ENCODE results near the gene MAFF. TPM values are rescaled to one million over a fixed set of nuclear protein-coding genes. Genes with fewer than 3 reads are reported as not detected.
"Not testable (repeated sequence)": the region's sequence is repeated elsewhere in the genome, so short reads cannot be mapped to it uniquely, and the experiment has no call there.

MAFF gene
- total RNA-seq, 1 experiment from 2014 or later: 4.6 TPM

- H3K9me3 Mint-ChIP-seq: no peaks in the 10 kb centered on the region
- ChIA-PET CTCF (no interaction called here), POLR2A (no interaction called here)
- H3K4me3 Mint-ChIP-seq: no peak overlapping the region
- peaks cover 42% of the 10 kb centered on the region for H3K36me3 Mint-ChIP-seq
- no peak overlapping the region for H3K27ac Mint-ChIP-seq
- no peak for TF ChIP-seq NR1H2 (CRISPR knock-in tag; IDR thresholded peaks at IDR 0.05)
- TF ChIP-seq CREM (CRISPR knock-in tag; IDR thresholded peaks at IDR 0.05): no peak
- TF ChIP-seq NFATC4 (CRISPR knock-in tag; IDR thresholded peaks at IDR 0.05): no peak
- TF ChIP-seq ZNF232 (CRISPR knock-in tag; IDR thresholded peaks at IDR 0.05): no peak
- no peak for TF ChIP-seq ATF2 (CRISPR knock-in tag; IDR thresholded peaks at IDR 0.05; ENCODE audit: borderline replicate concordance, low read depth)
- TF ChIP-seq OVOL2 (CRISPR knock-in tag; IDR thresholded peaks at IDR 0.05; ENCODE audit: borderline replicate concordance): no peak
- no peak for TF ChIP-seq HMGA2 (CRISPR knock-in tag; IDR thresholded peaks at IDR 0.05)
- no peak for TF ChIP-seq ATF3 (CRISPR knock-in tag; conservative IDR thresholded peaks at IDR 0.05)
- no peak for TF ChIP-seq ZNF317 (CRISPR knock-in tag; IDR thresholded peaks at IDR 0.05; ENCODE audit: borderline replicate concordance, low read depth)
- no peak for TF ChIP-seq FOXJ3 (CRISPR knock-in tag; IDR thresholded peaks at IDR 0.05; ENCODE audit: borderline replicate concordance)
- TF ChIP-seq ZNF263 (CRISPR knock-in tag; IDR thresholded peaks at IDR 0.05; ENCODE audit: low read depth): no peak
- TF ChIP-seq ZSCAN18 (CRISPR knock-in tag; IDR thresholded peaks at IDR 0.05): no peak
- TF ChIP-seq FOXP1 (CRISPR knock-in tag; IDR thresholded peaks at IDR 0.05; ENCODE audit: borderline replicate concordance): no peak
- TF ChIP-seq NFE2L1 (CRISPR knock-in tag; IDR thresholded peaks at IDR 0.05): no peak
- TF ChIP-seq CTCF (IDR thresholded peaks at IDR 0.05): no peak
- TF ChIP-seq JAZF1 (CRISPR knock-in tag; IDR thresholded peaks at IDR 0.05): no peak
- TF ChIP-seq KAT7 (CRISPR knock-in tag; IDR thresholded peaks at IDR 0.05; ENCODE audit: borderline replicate concordance): no peak
- TF ChIP-seq ZNF396 (CRISPR knock-in tag; IDR thresholded peaks at IDR 0.05; ENCODE audit: borderline replicate concordance): no peak
- TF ChIP-seq ZNF532 (CRISPR knock-in tag; IDR thresholded peaks at IDR 0.05; ENCODE audit: borderline replicate concordance): no peak
- no peak for TF ChIP-seq ARID4B (CRISPR knock-in tag; IDR thresholded peaks at IDR 0.05; ENCODE audit: borderline replicate concordance)
- no peak for DNase-seq (ENCODE audit: low spot score)
- H3K27me3 Mint-ChIP-seq (ENCODE audit: low read depth): no peaks in the 10 kb centered on the region
- no peaks in the 10 kb centered on the region for H3K4me1 Mint-ChIP-seq
- no peak for ATAC-seq
Measured at GRCh38 chr22:38233427-38233826, 31.6 kb downstream of the MAFF start.

GRCh38 chr22:38233856-38234255 lies 32.1 kb downstream of the MAFF start:
- POLR2A ChIA-PET; H3K9me3 Mint-ChIP-seq; ATAC-seq; DNase-seq (ENCODE audit: low spot score); H3K4me1 Mint-ChIP-seq; H3K27me3 Mint-ChIP-seq (ENCODE audit: low read depth); H3K27ac Mint-ChIP-seq; H3K4me3 Mint-ChIP-seq; CTCF ChIA-PET: not testable (repeated sequence)
- peaks cover 40% of the 10 kb centered on the region for H3K36me3 Mint-ChIP-seq
